PC-9 (cell line): Measurements from ENCODE around the gene MAGEA12. TPM values are rescaled to one million over a fixed set of nuclear protein-coding genes. Genes with fewer than 3 reads are reported as not detected.
"Not testable (repeated sequence)": the region's sequence is repeated elsewhere in the genome, so short reads cannot be mapped to it uniquely, and the experiment has no call there.

Experiments
- BruUV-seq: library from RNA; stranded (reverse); fragments of 400-500 nt; replicated peaks from 2 replicates; lab custom pipeline; 2021; lab: Mats Ljungman, UMichigan
- CTCF ChIA-PET: fragments of 300-600 bp; sonication (Branson Sonifier 250); formaldehyde crosslinking; loops from one replicate; lab custom pipeline; 2022; ENCODE audit warnings: antibody characterized with exemption; lab: Charles Lee
- POLR2A ChIA-PET: fragments of 300-600 bp; sonication (Branson Sonifier 250); formaldehyde crosslinking; loops from one replicate; lab custom pipeline; 2022; ENCODE audit warnings: antibody characterized with exemption; ENCODE audit not compliant: unreplicated experiment; lab: Charles Lee
- DNase-seq, 2 experiments: peaks; one replicate each; pipeline versions ENCODE4 v3.0.0 to v3.0.0-alpha.2; 2015 to 2022; ENCODE audit warnings: mixed read lengths in 1 of 2
- H2AFZ ChIP-seq: fragments of 200-600 bp; sonication (generic); 2 replicates; pipeline ENCODE4 v1.8.1; 2017; ENCODE audit warnings: antibody characterized with exemption
- H3F3A ChIP-seq: fragments of 200-600 bp; sonication (generic); 2 replicates; pipeline ENCODE4 v1.8.1; 2017; ENCODE audit warnings: antibody characterized with exemption, mild to moderate bottlenecking, low read depth; ENCODE audit not compliant: insufficient read depth
- H3K27ac ChIP-seq: fragments of 200-600 bp; sonication (generic); 2 replicates; pipeline ENCODE4 v1.6.1; 2016; ENCODE audit warnings: mixed run types
- H3K27me3 ChIP-seq: fragments of 200-600 bp; sonication (generic); 2 replicates; pipeline ENCODE4 v1.6.1; 2016; ENCODE audit warnings: low read depth, mixed run types; ENCODE audit not compliant: insufficient read depth
- H3K36me3 ChIP-seq: fragments of 200-600 bp; sonication (generic); 2 replicates; pipeline ENCODE4 v1.6.1; 2016; ENCODE audit warnings: low read depth, mixed run types
- H3K4me1 ChIP-seq: fragments of 200-600 bp; sonication (generic); replicated peaks from 2 replicates; pipeline ENCODE4 v1.6.1; 2016; ENCODE audit warnings: mixed run types; ENCODE audit not compliant: insufficient read depth
- H3K4me2 ChIP-seq: fragments of 200-600 bp; sonication (generic); 2 replicates; pipeline ENCODE4 v1.6.1; 2017; ENCODE audit warnings: mixed run types
- H3K4me3 ChIP-seq: fragments of 200-600 bp; sonication (generic); 2 replicates; pipeline ENCODE4 v1.6.1; 2016; ENCODE audit warnings: mixed run types
- H3K79me2 ChIP-seq: fragments of 200-600 bp; sonication (generic); 2 replicates; pipeline ENCODE4 v1.6.1; 2017; ENCODE audit warnings: low read depth, mixed run types
- H3K9me2 ChIP-seq: fragments of 200-600 bp; sonication (generic); 2 replicates; pipeline ENCODE4 v1.8.1; 2017; ENCODE audit warnings: mild to moderate bottlenecking; ENCODE audit not compliant: insufficient read depth
- H3K9me3 ChIP-seq: fragments of 200-600 bp; sonication (generic); 2 replicates; pipeline ENCODE4 v1.8.1; 2016; ENCODE audit warnings: low read depth; ENCODE audit not compliant: insufficient read depth
- H4K20me1 ChIP-seq: fragments of 200-600 bp; sonication (generic); 2 replicates; pipeline ENCODE4 v1.8.1; 2017; ENCODE audit not compliant: insufficient read depth
- intact Hi-C: fragments of 100-400 bp; cut with micrococcal nuclease; formaldehyde crosslinking; loops from one replicate; pipeline ENCODE4 v1.10.0; 2022; ENCODE audit not compliant: unreplicated experiment
- total RNA-seq: library from RNA; stranded (reverse); gene quantifications from 2 replicates; pipeline ENCODE4 v1.2.3, GENCODE V29; 2021

MAGEA12 gene
- total RNA-seq, 1 experiment from 2014 or later: 24.2 TPM

DNA sequence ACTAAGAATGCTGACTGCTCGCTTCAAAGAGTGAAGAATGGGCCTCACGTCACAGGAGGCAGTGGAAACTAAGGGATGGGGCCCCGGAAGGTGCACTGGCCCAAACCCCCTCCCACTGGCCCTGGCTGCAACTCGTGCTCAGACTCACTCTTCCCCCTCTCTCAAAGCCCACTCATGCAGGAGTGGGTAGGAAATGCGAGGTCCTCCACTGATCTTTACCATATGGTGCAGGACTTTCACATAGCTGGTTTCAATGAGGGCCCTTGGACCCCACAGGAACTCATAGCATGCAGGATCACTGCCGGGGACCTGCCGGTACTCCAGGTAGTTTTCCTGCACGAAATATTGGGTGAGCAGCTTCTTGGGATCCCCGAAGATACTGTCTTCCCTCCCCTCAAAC lies 33.0 kb downstream of the MAGEA12 start:
- H3K4me3 ChIP-seq, H3K9me3 ChIP-seq, H3K4me2 ChIP-seq, H3K27ac ChIP-seq, H3K79me2 ChIP-seq, H3K4me1 ChIP-seq, H4K20me1 ChIP-seq, intact Hi-C loops, POLR2A ChIA-PET, H2AFZ ChIP-seq, H3F3A ChIP-seq, H3K36me3 ChIP-seq, H3K27me3 ChIP-seq, H3K9me2 ChIP-seq: not testable (repeated sequence)
- BruUV-seq: TSS peak; percentile 64
- CTCF ChIA-PET: interaction anchor here (0.6 kb wide), 1 partner anchor 113 kb away, joined by 3 read pairs; no protein-coding TSS in a partner anchor
- peak in 1 of 2 experiments; percentile 20 for DNase-seq

- H3K9me3 ChIP-seq, H3K27ac ChIP-seq, CTCF ChIA-PET, H3K4me1 ChIP-seq, H2AFZ ChIP-seq, H3K79me2 ChIP-seq, intact Hi-C loops, H3F3A ChIP-seq, H3K27me3 ChIP-seq, H4K20me1 ChIP-seq, H3K9me2 ChIP-seq, H3K36me3 ChIP-seq, DNase-seq, POLR2A ChIA-PET, BruUV-seq: not testable (repeated sequence)
- H3K4me2 ChIP-seq: peak within 1 kb of the TSS; percentile 67
- H3K4me3 ChIP-seq: peak within 1 kb of the TSS; percentile 45; the same call in 1 of the 2 replicates
Observed at GRCh38 chrX:152769549-152770289, 36.2 kb downstream of the MAGEA12 start, which contains the start of gene MAGEA6. Gene MAGEA6 (minus strand): TSS chrX:152769689. CDS start chrX:152767650, 2,039 bp downstream.

GRCh38 chrX:152787062-152787461 lies 53.5 kb downstream of the MAGEA12 start:
- BruUV-seq, DNase-seq, H3K27me3 ChIP-seq, H3K9me2 ChIP-seq, intact Hi-C loops, H4K20me1 ChIP-seq, H3K4me3 ChIP-seq, H3K79me2 ChIP-seq, POLR2A ChIA-PET, H3K4me1 ChIP-seq, H3K36me3 ChIP-seq, H3K4me2 ChIP-seq, H2AFZ ChIP-seq, H3F3A ChIP-seq, H3K9me3 ChIP-seq, CTCF ChIA-PET, H3K27ac ChIP-seq: not testable (repeated sequence)

Other genes starting within 250 kb of the MAGEA12 start
- not detected in 2 replicates for gene GABRQ, start 95.9 kb upstream of the MAGEA12 start, total RNA-seq
- gene MAGEA3, start 35.0 kb upstream of the MAGEA12 start, total RNA-seq: 133 and 135 TPM in 2 replicates
- gene CSAG2, start 24.5 kb upstream of the MAGEA12 start, total RNA-seq: not detected in 2 replicates
- gene MAGEA2B, start 19.1 kb upstream of the MAGEA12 start, total RNA-seq: 30.1 and 35.3 TPM in 2 replicates
- 33.2 and 36.5 TPM in 2 replicates for gene CSAG1, start within 50 bp of the MAGEA12 start, total RNA-seq
- gene MAGEA2, start 20.1 kb downstream of the MAGEA12 start, total RNA-seq: 16.2 and 18.7 TPM in 2 replicates
- 41.6 and 52.9 TPM in 2 replicates for gene CSAG3, start 25.5 kb downstream of the MAGEA12 start, total RNA-seq
- 116 and 122 TPM in 2 replicates for gene MAGEA6, start 35.9 kb downstream of the MAGEA12 start, total RNA-seq
- 66.9 and 78.6 TPM in 2 replicates for gene CETN2, start 97.0 kb downstream of the MAGEA12 start, total RNA-seq
- gene NSDHL, start 97.3 kb downstream of the MAGEA12 start, total RNA-seq: 40.9 and 55.1 TPM in 2 replicates
- 40.6 and 42.8 TPM in 2 replicates for gene ZNF185, start 164.3 kb downstream of the MAGEA12 start, total RNA-seq